Measurements from ENCODE around the gene UGT1A5. TPM values are rescaled to one million over a fixed set of nuclear protein-coding genes. Genes with fewer than 3 reads are reported as not detected.

UGT1A5 gene
- total and polyA plus RNA-seq, 2 of the 4 experiments (the other 2 are of a cell fraction) = not detected

DNA sequence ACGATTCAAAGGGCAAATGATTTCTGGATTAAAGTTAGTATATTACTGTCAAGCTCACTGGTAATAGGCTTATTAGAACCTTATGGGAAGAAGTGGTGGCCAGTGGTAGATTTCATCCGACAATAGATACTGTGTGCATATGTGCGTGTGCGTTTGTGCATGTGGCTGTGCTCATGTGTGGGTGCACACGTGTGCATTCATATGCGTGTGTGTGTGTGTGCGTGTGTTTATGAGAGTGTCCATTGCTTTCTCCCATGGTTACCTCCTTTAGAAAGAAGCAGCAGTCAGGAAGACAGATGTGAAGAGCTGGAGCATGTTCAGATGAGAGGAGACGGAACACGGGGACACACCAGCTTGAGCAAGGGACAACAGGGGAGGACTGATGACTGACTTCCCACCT lies 56.6 kb downstream of the UGT1A5 start:
- Histone ChIP-seq H2AK9ac (replicated peaks; ENCODE audit: low read depth, low read length, poor library complexity) (peak overlapping the region; percentile 66), H4K20me1 (ENCODE audit: insufficient read depth, low read length) (no peaks in the 10 kb centered on the region), H3K56ac (ENCODE audit: extremely low read depth, insufficient read depth, low read length) (no peak overlapping the region), H2BK5ac (ENCODE audit: low read depth, low read length, poor library complexity, severe bottlenecking) (no peak overlapping the region), H3K14ac (replicated peaks; ENCODE audit: low read depth, low read length) (no peak overlapping the region), H4K5ac (ENCODE audit: low read depth, low read length) (no peak overlapping the region), H3K27ac (ENCODE audit: insufficient read depth, low read length) (no peak overlapping the region), H3K9me1 (ENCODE audit: insufficient read depth, low read length) (0 out of 2 replicates have a peak, but pooled peaks cover 5% of the 10 kb centered on the region), H2BK120ac (ENCODE audit: low read depth, low read length) (no peak overlapping the region), H3K27me3 (ENCODE audit: control insufficient read depth, insufficient read depth, low read length) (no peaks in the 10 kb centered on the region), H2BK20ac (ENCODE audit: low read depth, low read length) (no peak overlapping the region), H2BK15ac (ENCODE audit: low read depth, low read length) (no peak overlapping the region), H3K4me1 (ENCODE audit: control insufficient read depth, insufficient read depth, low read length) (peaks cover 6% of the 10 kb centered on the region), H4K91ac (ENCODE audit: insufficient read depth, low read depth, low read length) (no peak overlapping the region), H3K36me3 (ENCODE audit: control insufficient read depth, insufficient read depth, low read length) (no peaks in the 10 kb centered on the region), H4K8ac (ENCODE audit: low read depth in 2 of 2, low read length in 2 of 2) (no peak overlapping the region), H3K4me2 (ENCODE audit: low read depth, low read length) (no peak overlapping the region), H2AK5ac (ENCODE audit: low read depth, low read length) (no peak overlapping the region), H3K4me3 (ENCODE audit: insufficient read depth, low read depth, low read length) (no peak overlapping the region), H3K79me1 (ENCODE audit: low read depth in 1 of 2, low read length in 2 of 2) (no peaks in the 10 kb centered on the region), H3K4ac (ENCODE audit: low read depth, low read length) (no peak overlapping the region), H3K18ac (ENCODE audit: low read depth, low read length) (no peak overlapping the region), H3K9ac (ENCODE audit: low read depth, low read length) (no peak overlapping the region), H3K9me3 (ENCODE audit: control insufficient read depth, insufficient read depth, low read length) (no peaks in the 10 kb centered on the region), H2AFZ (replicated peaks; ENCODE audit: low read length, poor library complexity) (no peak overlapping the region), H3K23ac (ENCODE audit: low read depth, low read length) (no peak overlapping the region)
- ChIA-PET CTCF (no interaction called here), POLR2A (ENCODE audit: unreplicated experiment) (no interaction called here)
- ATAC-seq (ENCODE audit: low read depth) (no peak), DNase-seq (no peak)
- in situ Hi-C loops (cut with MboI; ENCODE audit: low sequenced_read_pairs) = no loop called here
- BruUV-seq (replicated peaks) = no TSS peak
- WGBS, 2 experiments (ENCODE audit: extremely low coverage in 2 of 2, insufficient read length in 1 of 2) = 76% methylated on average over 6 of the region's 9 CpGs; no CpG with 5 or more reads in 1 of the 2 experiments
- dilution Hi-C loops (cut with HindIII; ENCODE audit: low sequenced_read_pairs, unreplicated experiment) = no loop called here
- TF ChIP-seq NFE2L2 (IDR thresholded peaks at IDR 0.05; ENCODE audit: low read depth, low read length) (no peak), RAD21 (IDR thresholded peaks at IDR 0.05; ENCODE audit: low read length) (no peak), RFX5 (IDR thresholded peaks at IDR 0.05; ENCODE audit: low read depth, low read length) (no peak), FOS (IDR thresholded peaks at IDR 0.05; ENCODE audit: low read depth, low read length) (no peak), CHD1 (IDR thresholded peaks at IDR 0.05; ENCODE audit: low read depth, low read length) (no peak), MAZ (IDR thresholded peaks at IDR 0.05; ENCODE audit: borderline replicate concordance, low read depth, low read length) (no peak), BHLHE40 (IDR thresholded peaks at IDR 0.05; ENCODE audit: low read depth, low read length) (no peak), MAFK (IDR thresholded peaks at IDR 0.05; ENCODE audit: low read depth, low read length) (no peak), SMC3 (IDR thresholded peaks at IDR 0.05; ENCODE audit: low read depth, low read length) (no peak), POLR2A (IDR thresholded peaks at IDR 0.05; ENCODE audit: low read depth, low read length) (no peak), CEBPB (IDR thresholded peaks at IDR 0.05; ENCODE audit: low read depth, low read length) (no peak), MXI1 (IDR thresholded peaks at IDR 0.05; ENCODE audit: borderline replicate concordance, low read depth, low read length) (no peak), RCOR1 (IDR thresholded peaks at IDR 0.05; ENCODE audit: insufficient replicate concordance, low read length) (no peak)
- TF ChIP-seq, protein P1, sequence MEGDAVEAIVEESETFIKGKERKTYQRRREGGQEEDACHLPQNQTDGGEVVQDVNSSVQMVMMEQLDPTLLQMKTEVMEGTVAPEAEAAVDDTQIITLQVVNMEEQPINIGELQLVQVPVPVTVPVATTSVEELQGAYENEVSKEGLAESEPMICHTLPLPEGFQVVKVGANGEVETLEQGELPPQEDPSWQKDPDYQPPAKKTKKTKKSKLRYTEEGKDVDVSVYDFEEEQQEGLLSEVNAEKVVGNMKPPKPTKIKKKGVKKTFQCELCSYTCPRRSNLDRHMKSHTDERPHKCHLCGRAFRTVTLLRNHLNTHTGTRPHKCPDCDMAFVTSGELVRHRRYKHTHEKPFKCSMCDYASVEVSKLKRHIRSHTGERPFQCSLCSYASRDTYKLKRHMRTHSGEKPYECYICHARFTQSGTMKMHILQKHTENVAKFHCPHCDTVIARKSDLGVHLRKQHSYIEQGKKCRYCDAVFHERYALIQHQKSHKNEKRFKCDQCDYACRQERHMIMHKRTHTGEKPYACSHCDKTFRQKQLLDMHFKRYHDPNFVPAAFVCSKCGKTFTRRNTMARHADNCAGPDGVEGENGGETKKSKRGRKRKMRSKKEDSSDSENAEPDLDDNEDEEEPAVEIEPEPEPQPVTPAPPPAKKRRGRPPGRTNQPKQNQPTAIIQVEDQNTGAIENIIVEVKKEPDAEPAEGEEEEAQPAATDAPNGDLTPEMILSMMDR (conservative IDR thresholded peaks at IDR 0.05; ENCODE audit: low read depth, low read length) = no peak
- TF ChIP-seq, protein P2, sequence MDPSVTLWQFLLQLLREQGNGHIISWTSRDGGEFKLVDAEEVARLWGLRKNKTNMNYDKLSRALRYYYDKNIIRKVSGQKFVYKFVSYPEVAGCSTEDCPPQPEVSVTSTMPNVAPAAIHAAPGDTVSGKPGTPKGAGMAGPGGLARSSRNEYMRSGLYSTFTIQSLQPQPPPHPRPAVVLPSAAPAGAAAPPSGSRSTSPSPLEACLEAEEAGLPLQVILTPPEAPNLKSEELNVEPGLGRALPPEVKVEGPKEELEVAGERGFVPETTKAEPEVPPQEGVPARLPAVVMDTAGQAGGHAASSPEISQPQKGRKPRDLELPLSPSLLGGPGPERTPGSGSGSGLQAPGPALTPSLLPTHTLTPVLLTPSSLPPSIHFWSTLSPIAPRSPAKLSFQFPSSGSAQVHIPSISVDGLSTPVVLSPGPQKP (IDR thresholded peaks at IDR 0.05; ENCODE audit: borderline replicate concordance, low read depth, low read length) = no peak
- TF ChIP-seq, protein P3, sequence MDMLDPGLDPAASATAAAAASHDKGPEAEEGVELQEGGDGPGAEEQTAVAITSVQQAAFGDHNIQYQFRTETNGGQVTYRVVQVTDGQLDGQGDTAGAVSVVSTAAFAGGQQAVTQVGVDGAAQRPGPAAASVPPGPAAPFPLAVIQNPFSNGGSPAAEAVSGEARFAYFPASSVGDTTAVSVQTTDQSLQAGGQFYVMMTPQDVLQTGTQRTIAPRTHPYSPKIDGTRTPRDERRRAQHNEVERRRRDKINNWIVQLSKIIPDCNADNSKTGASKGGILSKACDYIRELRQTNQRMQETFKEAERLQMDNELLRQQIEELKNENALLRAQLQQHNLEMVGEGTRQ (IDR thresholded peaks at IDR 0.05; ENCODE audit: low read depth, low read length) = no peak
- intact Hi-C loops (cut with micrococcal nuclease) = no loop called here
